ENCODE results near the gene TXN2.

DNA sequence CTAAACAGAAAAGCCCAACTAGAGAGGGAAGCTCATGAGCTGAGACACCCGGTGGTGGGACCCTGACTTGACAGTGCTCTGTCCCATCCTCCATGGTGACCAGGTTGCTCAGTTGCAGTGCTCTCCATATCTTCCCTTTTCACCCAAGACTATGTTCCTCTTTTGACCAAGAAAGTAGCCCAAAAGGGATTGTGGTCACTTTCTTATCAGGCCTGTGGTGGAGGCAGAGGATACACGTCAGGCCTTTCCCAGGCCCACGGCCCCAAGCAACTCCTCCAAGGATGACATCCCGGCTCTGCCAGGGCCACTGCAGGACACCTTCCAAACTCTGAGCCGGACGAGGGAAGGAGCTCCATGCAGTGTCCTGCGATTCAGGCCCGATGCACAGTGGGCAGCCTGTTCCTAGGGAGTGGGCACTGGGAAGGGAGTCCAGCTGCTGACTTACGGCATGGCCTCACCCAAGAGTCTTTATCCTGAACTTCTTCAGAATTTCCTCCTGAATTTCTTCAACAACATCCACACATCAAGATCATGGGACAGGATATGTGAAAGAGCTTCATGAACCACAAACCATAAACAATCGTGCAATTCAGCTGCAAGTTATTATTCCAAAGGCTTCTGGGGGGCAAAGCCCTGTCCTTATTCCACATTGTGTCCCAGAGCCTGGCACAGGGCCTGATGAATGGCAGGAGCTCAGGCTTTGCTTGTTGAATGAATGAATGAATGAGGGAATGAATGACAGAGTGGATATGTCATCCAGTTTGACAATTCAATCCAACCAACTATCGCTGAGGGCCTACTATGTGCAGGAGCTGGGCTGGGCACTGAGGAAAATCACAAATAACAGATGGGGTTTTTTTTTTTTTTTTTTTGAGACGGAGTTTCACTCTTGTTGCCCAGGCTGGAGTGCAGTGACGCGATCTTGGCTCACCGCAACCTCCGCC, 57.7 kb downstream of the TXN2 start:
- TF ChIP-seq, protein P1, sequence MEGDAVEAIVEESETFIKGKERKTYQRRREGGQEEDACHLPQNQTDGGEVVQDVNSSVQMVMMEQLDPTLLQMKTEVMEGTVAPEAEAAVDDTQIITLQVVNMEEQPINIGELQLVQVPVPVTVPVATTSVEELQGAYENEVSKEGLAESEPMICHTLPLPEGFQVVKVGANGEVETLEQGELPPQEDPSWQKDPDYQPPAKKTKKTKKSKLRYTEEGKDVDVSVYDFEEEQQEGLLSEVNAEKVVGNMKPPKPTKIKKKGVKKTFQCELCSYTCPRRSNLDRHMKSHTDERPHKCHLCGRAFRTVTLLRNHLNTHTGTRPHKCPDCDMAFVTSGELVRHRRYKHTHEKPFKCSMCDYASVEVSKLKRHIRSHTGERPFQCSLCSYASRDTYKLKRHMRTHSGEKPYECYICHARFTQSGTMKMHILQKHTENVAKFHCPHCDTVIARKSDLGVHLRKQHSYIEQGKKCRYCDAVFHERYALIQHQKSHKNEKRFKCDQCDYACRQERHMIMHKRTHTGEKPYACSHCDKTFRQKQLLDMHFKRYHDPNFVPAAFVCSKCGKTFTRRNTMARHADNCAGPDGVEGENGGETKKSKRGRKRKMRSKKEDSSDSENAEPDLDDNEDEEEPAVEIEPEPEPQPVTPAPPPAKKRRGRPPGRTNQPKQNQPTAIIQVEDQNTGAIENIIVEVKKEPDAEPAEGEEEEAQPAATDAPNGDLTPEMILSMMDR (IDR thresholded peaks at IDR 0.05; ENCODE audit: insufficient read depth, low read length) = no peak
- TF ChIP-seq, protein P2, sequence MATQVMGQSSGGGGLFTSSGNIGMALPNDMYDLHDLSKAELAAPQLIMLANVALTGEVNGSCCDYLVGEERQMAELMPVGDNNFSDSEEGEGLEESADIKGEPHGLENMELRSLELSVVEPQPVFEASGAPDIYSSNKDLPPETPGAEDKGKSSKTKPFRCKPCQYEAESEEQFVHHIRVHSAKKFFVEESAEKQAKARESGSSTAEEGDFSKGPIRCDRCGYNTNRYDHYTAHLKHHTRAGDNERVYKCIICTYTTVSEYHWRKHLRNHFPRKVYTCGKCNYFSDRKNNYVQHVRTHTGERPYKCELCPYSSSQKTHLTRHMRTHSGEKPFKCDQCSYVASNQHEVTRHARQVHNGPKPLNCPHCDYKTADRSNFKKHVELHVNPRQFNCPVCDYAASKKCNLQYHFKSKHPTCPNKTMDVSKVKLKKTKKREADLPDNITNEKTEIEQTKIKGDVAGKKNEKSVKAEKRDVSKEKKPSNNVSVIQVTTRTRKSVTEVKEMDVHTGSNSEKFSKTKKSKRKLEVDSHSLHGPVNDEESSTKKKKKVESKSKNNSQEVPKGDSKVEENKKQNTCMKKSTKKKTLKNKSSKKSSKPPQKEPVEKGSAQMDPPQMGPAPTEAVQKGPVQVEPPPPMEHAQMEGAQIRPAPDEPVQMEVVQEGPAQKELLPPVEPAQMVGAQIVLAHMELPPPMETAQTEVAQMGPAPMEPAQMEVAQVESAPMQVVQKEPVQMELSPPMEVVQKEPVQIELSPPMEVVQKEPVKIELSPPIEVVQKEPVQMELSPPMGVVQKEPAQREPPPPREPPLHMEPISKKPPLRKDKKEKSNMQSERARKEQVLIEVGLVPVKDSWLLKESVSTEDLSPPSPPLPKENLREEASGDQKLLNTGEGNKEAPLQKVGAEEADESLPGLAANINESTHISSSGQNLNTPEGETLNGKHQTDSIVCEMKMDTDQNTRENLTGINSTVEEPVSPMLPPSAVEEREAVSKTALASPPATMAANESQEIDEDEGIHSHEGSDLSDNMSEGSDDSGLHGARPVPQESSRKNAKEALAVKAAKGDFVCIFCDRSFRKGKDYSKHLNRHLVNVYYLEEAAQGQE (IDR thresholded peaks at IDR 0.05; ENCODE audit: insufficient replicate concordance, low read depth) = no peak

Data from HL-60 (cell line).